Measurements from ENCODE around the gene TWIST1.

DNA sequence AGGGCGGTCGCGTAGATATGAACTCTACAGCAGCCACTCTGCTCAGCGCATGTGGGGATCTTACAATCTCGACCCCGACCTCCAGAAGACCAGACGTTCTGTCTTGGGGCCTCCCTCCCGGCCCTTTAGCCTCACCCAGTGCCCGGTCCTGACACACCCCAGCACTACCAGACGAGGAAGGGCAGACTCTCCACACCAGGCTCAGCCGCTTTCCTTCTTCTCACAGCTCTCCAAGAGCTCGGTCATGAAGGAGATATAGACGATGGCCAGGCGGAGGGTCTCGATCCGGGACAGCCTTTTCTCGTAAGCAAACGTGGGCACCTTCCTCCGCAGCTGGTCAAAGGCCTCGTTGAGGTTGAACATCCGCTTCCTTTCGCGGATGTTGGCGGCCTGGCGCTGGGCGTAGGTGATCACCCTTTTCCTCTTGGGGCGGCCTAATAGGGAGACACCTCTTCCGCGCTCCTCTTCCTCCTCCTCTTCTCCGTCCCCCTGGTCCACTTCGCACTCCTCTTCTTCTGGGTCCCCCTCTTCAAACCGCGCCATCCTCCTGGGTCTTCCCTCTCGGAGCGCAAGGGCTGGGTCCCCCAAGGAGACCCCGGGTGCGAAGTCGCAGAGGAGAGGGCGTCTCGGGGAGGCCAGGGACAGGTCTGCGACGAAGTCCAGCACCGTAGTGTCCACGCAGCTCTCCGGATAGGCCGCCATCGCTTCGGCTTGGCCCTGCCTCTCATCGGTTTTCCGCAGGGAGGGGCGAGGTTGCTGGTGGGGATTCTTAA lies 27.4 kb upstream of the TWIST1 start, which contains the start of gene FERD3L:
- TF ChIP-seq, protein P1, sequence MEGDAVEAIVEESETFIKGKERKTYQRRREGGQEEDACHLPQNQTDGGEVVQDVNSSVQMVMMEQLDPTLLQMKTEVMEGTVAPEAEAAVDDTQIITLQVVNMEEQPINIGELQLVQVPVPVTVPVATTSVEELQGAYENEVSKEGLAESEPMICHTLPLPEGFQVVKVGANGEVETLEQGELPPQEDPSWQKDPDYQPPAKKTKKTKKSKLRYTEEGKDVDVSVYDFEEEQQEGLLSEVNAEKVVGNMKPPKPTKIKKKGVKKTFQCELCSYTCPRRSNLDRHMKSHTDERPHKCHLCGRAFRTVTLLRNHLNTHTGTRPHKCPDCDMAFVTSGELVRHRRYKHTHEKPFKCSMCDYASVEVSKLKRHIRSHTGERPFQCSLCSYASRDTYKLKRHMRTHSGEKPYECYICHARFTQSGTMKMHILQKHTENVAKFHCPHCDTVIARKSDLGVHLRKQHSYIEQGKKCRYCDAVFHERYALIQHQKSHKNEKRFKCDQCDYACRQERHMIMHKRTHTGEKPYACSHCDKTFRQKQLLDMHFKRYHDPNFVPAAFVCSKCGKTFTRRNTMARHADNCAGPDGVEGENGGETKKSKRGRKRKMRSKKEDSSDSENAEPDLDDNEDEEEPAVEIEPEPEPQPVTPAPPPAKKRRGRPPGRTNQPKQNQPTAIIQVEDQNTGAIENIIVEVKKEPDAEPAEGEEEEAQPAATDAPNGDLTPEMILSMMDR (conservative IDR thresholded peaks at IDR 0.05; ENCODE audit: low read depth, low read length), result no peak
- no peak for TF ChIP-seq EZH2 (IDR thresholded peaks at IDR 0.05; ENCODE audit: low read length, unreplicated experiment)

Measured in PC-3 (cell line).